Loucy (cell line): Measurements from ENCODE around the gene RPS28.
"Not testable (repeated sequence)": the region's sequence is repeated elsewhere in the genome, so short reads cannot be mapped to it uniquely, and the experiment has no call there.

Source experiments
- CTCF ChIP-seq: fragments of 200-600 bp; sonication (generic); conservative IDR thresholded peaks from 2 replicates; pipeline ENCODE4 v1.5.1; 2014; ENCODE audit warnings: mild to moderate bottlenecking, antibody characterized with exemption, low read length
- EZH2phosphoT487 ChIP-seq: fragments of 200-600 bp; IDR thresholded peaks from 2 replicates; pipeline ENCODE4 v1.6.1; 2018; ENCODE audit warnings: antibody characterized with exemption, mild to moderate bottlenecking, moderate library complexity, borderline replicate concordance

- TF ChIP-seq CTCF, EZH2phosphoT487: not testable (repeated sequence)
These were observed 20.2 kb downstream of the RPS28 start for GRCh38 chr19:8341504-8341903.
